Endothelial cell (in vitro differentiated cells): ENCODE results near the gene PLAAT3. TPM values are rescaled to one million over a fixed set of nuclear protein-coding genes. Genes with fewer than 3 reads are reported as not detected.
A peak's percentile ranks its signal among the peaks of the same experiment; 100 is the strongest.
"Not testable (repeated sequence)": the region's sequence is repeated elsewhere in the genome, so short reads cannot be mapped to it uniquely, and the experiment has no call there.

Source experiments
- DNase-seq: peaks from one replicate; pipeline ENCODE4 v3.0.0; 2021; ENCODE audit warnings: low spot score
- H3K27ac Mint-ChIP-seq: one replicate; pipeline ENCODE4 v1.8.0; 2021; ENCODE audit warnings: mixed read lengths, inconsistent platforms; ENCODE audit not compliant: unreplicated experiment
- H3K27me3 Mint-ChIP-seq: one replicate; pipeline ENCODE4 v1.8.0; 2021; ENCODE audit warnings: mild to moderate bottlenecking, moderate library complexity, mixed read lengths, inconsistent platforms; ENCODE audit not compliant: unreplicated experiment
- H3K36me3 Mint-ChIP-seq: one replicate; pipeline ENCODE4 v1.8.0; 2021; ENCODE audit warnings: mild to moderate bottlenecking, low read depth, mixed read lengths, inconsistent platforms; ENCODE audit not compliant: unreplicated experiment
- H3K4me1 Mint-ChIP-seq: one replicate; pipeline ENCODE4 v1.8.0; 2021; ENCODE audit warnings: mild to moderate bottlenecking, mixed read lengths, inconsistent platforms; ENCODE audit not compliant: unreplicated experiment
- H3K4me3 Mint-ChIP-seq: one replicate; pipeline ENCODE4 v1.8.0; 2021; ENCODE audit warnings: mild to moderate bottlenecking, mixed read lengths, inconsistent platforms; ENCODE audit not compliant: unreplicated experiment
- H3K9me3 Mint-ChIP-seq: one replicate; pipeline ENCODE4 v1.8.0; 2021; ENCODE audit warnings: mixed read lengths, inconsistent platforms; ENCODE audit not compliant: unreplicated experiment
- total RNA-seq: library from RNA; stranded (reverse); fragmentation: NEBNext Ultra II Directional; extraction: Animal tissue kit (Norgen Biotek cat#: 25700); gene quantifications from one replicate; pipeline ENCODE4 v1.2.1, GENCODE V29; 2021; ENCODE audit not compliant: unreplicated experiment
- TF ChIP-seq, protein P1 (sequence below): fragments of 200-600 bp; sonication (generic); IDR thresholded peaks from one replicate; pipeline ENCODE4 v1.5.0; 2021; ENCODE audit warnings: antibody characterized with exemption; ENCODE audit not compliant: unreplicated experiment

PLAAT3 gene
- total RNA-seq, 1 donor from 2014 or later = 14.1 TPM

- peaks cover 3% of the 10 kb centered on the region for H3K27me3 Mint-ChIP-seq
- no peak for DNase-seq
- H3K4me1 Mint-ChIP-seq = no peaks in the 10 kb centered on the region
- no peak overlapping the region for H3K27ac Mint-ChIP-seq
- no peaks in the 10 kb centered on the region for H3K9me3 Mint-ChIP-seq
- H3K4me3 Mint-ChIP-seq = no peak overlapping the region
- TF ChIP-seq, protein P1, sequence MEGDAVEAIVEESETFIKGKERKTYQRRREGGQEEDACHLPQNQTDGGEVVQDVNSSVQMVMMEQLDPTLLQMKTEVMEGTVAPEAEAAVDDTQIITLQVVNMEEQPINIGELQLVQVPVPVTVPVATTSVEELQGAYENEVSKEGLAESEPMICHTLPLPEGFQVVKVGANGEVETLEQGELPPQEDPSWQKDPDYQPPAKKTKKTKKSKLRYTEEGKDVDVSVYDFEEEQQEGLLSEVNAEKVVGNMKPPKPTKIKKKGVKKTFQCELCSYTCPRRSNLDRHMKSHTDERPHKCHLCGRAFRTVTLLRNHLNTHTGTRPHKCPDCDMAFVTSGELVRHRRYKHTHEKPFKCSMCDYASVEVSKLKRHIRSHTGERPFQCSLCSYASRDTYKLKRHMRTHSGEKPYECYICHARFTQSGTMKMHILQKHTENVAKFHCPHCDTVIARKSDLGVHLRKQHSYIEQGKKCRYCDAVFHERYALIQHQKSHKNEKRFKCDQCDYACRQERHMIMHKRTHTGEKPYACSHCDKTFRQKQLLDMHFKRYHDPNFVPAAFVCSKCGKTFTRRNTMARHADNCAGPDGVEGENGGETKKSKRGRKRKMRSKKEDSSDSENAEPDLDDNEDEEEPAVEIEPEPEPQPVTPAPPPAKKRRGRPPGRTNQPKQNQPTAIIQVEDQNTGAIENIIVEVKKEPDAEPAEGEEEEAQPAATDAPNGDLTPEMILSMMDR = no peak
- peaks cover 9% of the 10 kb centered on the region for H3K36me3 Mint-ChIP-seq
Measured at GRCh38 chr11:63641727-63642126, 27.5 kb upstream of the PLAAT3 start.

DNA sequence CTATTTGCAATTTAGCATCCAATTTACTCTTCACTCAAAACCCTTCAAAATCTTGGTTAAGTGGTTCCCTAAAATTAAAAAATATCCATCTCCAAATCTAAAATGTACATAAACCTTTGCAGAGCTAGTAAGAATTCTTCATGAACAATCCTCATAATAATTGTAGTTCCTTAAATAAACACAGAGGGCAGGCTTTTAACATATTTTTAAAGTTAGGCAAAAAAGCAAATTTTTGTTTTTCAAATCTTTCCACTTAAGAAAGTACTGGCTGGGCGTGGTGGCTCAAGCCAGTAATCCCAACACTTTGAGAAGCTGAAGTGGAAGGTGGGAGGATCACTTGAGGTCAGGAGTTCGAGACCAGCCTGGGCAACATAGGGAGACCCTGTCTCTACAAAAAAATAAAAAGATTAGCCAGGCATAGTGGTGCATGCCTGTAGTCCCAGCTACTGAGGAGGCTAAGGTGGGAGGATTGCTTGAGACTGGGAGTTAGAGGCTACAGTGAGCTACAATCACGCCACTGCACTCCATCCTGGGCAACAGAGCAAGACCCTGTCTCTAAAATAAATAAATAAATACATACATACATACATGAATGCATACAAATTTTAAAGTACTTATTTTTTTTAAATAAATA lies 25.1 kb upstream of the PLAAT3 start:
- Mint-ChIP-seq H3K4me1 (no peaks in the 10 kb centered on the region), H3K36me3 (peaks cover 13% of the 10 kb centered on the region), H3K9me3 (no peaks in the 10 kb centered on the region), H3K27me3 (peaks cover 3% of the 10 kb centered on the region), H3K4me3 (no peak overlapping the region), H3K27ac (no peak overlapping the region)
- DNase-seq = no peak
- TF ChIP-seq, protein P1 = peak; percentile 79

- not testable (repeated sequence) for H3K27me3 Mint-ChIP-seq, H3K9me3 Mint-ChIP-seq, DNase-seq, H3K4me1 Mint-ChIP-seq, H3K27ac Mint-ChIP-seq, H3K4me3 Mint-ChIP-seq
- H3K36me3 Mint-ChIP-seq = peaks cover 11% of the 10 kb centered on the region
Measured at GRCh38 chr11:63638436-63638835, 24.2 kb upstream of the PLAAT3 start.

DNA sequence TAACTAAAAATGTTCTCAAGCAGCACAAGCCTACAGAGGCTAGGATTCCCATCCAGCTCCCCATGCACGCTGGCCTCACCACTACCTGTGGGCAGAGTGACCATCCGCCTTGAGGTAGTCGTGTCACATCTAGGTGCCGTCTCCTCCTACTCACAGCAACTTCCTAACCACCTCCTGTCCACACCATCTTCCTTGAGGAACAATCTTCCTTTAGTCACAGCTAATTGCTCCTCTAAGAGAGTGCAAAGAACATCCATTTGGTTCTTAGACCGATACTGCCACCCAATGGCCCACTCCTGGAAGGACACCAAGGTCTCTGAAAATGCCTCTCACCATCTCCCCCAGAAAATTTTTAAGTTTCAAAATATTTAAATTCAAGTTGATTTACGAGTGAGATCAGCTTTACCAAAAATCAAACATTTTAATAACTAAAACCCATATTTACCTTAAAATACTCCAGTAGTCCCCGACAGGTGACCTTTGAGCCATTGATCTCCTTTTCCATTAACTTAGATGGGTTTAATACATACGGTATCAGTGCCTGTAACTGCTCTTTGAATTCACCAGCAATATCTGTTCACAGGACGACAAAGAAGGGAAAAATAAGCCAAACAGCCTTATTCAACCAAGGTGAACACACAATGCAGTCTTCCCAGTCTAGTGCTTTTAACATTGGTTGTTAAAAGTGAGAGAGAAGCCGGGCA lies 21.7 kb upstream of the PLAAT3 start:
- no peaks in the 10 kb centered on the region for H3K27me3 Mint-ChIP-seq
- H3K4me1 Mint-ChIP-seq = no peaks in the 10 kb centered on the region
- peaks cover 24% of the 10 kb centered on the region for H3K36me3 Mint-ChIP-seq
- TF ChIP-seq, protein P1 = peak; percentile 62
- DNase-seq = peak; percentile 71
- H3K27ac Mint-ChIP-seq = no peak overlapping the region
- H3K4me3 Mint-ChIP-seq = peak overlapping the region; percentile 39
- H3K9me3 Mint-ChIP-seq = no peaks in the 10 kb centered on the region

GRCh38 chr11:63629426-63629825 lies 15.2 kb upstream of the PLAAT3 start:
- Mint-ChIP-seq H3K4me3 (no peak overlapping the region), H3K4me1 (no peaks in the 10 kb centered on the region), H3K36me3 (peaks cover 26% of the 10 kb centered on the region), H3K9me3 (no peaks in the 10 kb centered on the region), H3K27ac (no peak overlapping the region), H3K27me3 (no peaks in the 10 kb centered on the region)
- DNase-seq = no peak
- TF ChIP-seq, protein P1 = no peak
